ENCODE data around the gene DLL1. TPM values are rescaled to one million over a fixed set of nuclear protein-coding genes. Genes with fewer than 3 reads are reported as not detected.

Gene DLL1
- polyA plus RNA-seq, 3 donors: 0.17 TPM; not detected in 2

DNA sequence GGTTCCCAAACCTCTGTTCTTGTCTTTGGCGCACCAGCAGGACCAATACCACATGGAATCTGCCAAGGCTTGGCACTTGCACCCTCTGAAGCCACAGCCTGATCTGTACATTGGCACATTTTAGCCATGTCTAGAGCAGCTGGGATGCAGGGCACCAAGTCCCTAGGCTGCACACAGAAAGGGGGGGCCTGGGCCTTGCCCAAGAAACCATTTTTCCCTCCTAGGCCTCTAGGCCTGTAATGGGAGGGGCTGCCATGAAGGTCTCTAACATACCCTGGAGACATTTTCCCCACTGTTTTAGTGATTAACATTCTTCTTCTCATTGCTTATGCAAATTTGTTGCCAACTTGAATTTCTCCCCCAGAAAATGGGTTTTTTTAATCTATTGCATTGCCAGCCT lies 10.3 kb upstream of the DLL1 start:
- intact Hi-C loops (cut with micrococcal nuclease): no loop called here
- Mint-ChIP-seq H3K9me3 (peaks cover 9 to 24% (median 20%) of the 10 kb centered on the region in 7 donors), H3K4me1 (peaks cover 26% of the 10 kb centered on the region), H3K27ac (no peak overlapping the region), H3K27me3 (ENCODE audit: low read depth in 3 of 3) (peaks cover 42 to 65% (median 56%) of the 10 kb centered on the region in 3 donors), H3K36me3 (peaks cover 0 to 10% of the 10 kb centered on the region in 2 donors), H3K4me3 (peak overlapping the region in 1 of 2 donors; percentile 30)
- no peaks in the 10 kb centered on the region for H4K20me1 ChIP-seq (ENCODE audit: insufficient read depth, low read length)
- H3K4me3 ChIP-seq (replicated peaks in 1 of 3; ENCODE audit: low read depth in 2 of 3, low read length in 3 of 3): no peak overlapping the region
- 91% methylated on average over 1 of the region's 1 CpG for WGBS (ENCODE audit: insufficient coverage)
- H3K27me3 ChIP-seq (ENCODE audit: control insufficient read depth in 2 of 2, insufficient read depth in 2 of 2, low read length in 2 of 2): peaks cover 33 to 52% of the 10 kb centered on the region in 2 donors
- H3K36me3 ChIP-seq (replicated peaks in 1 of 2; ENCODE audit: control insufficient read depth in 1 of 2, insufficient read depth in 2 of 2, low read length in 2 of 2): no peaks in the 10 kb centered on the region
- no peak overlapping the region for H3K9ac ChIP-seq (ENCODE audit: insufficient read depth, low read length, poor library complexity, severe bottlenecking)
- no peak for DNase-seq
- H3K27ac ChIP-seq (ENCODE audit: low read depth in 1 of 2, low read length in 2 of 2): no peak overlapping the region
- no peak overlapping the region for H3K4me2 ChIP-seq (replicated peaks; ENCODE audit: extremely low read depth, low read length, poor library complexity, severe bottlenecking)
- no peak overlapping the region for H2AFZ ChIP-seq (ENCODE audit: insufficient read depth, low read depth, low read length, poor library complexity, severe bottlenecking)
- TF ChIP-seq, protein P1, sequence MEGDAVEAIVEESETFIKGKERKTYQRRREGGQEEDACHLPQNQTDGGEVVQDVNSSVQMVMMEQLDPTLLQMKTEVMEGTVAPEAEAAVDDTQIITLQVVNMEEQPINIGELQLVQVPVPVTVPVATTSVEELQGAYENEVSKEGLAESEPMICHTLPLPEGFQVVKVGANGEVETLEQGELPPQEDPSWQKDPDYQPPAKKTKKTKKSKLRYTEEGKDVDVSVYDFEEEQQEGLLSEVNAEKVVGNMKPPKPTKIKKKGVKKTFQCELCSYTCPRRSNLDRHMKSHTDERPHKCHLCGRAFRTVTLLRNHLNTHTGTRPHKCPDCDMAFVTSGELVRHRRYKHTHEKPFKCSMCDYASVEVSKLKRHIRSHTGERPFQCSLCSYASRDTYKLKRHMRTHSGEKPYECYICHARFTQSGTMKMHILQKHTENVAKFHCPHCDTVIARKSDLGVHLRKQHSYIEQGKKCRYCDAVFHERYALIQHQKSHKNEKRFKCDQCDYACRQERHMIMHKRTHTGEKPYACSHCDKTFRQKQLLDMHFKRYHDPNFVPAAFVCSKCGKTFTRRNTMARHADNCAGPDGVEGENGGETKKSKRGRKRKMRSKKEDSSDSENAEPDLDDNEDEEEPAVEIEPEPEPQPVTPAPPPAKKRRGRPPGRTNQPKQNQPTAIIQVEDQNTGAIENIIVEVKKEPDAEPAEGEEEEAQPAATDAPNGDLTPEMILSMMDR (IDR thresholded peaks at IDR 0.05): no peak
- no peaks in the 10 kb centered on the region for H3K79me2 ChIP-seq (ENCODE audit: insufficient read depth, low read length)
- H3K9me3 ChIP-seq (replicated peaks in 1 of 2; ENCODE audit: control insufficient read depth in 1 of 2, insufficient read depth in 1 of 2, low read length in 2 of 2): peaks cover 0 to 7% of the 10 kb centered on the region in 2 donors
- H3K4me1 ChIP-seq (ENCODE audit: control insufficient read depth in 1 of 2, insufficient read depth in 2 of 2, low read length in 2 of 2): peaks cover 14 to 17% of the 10 kb centered on the region in 2 donors

DNA sequence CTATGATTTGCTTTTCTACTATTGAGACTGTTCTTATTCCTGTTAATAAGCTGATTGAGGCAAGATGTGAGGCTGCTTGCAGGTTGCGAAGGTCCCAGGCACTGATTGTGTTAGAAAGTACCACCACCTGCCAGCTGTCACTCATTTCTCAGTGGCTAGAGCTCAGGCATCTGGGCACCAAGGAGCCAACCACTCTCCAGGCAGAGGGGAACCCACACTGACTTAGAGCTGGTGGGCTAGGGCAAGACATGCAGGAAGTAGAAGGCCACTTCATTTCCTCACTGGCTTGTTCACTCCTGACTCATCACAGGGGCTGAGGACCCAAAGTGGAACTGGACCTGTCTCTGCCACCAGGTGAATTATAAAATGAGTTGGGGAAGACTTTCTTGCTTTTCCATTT lies 7.8 kb upstream of the DLL1 start:
- Histone ChIP-seq H2AFZ (ENCODE audit: insufficient read depth, low read depth, low read length, poor library complexity, severe bottlenecking) (no peak overlapping the region), H3K9ac (ENCODE audit: insufficient read depth, low read length, poor library complexity, severe bottlenecking) (no peak overlapping the region), H3K27me3 (ENCODE audit: control insufficient read depth in 2 of 2, insufficient read depth in 2 of 2, low read length in 2 of 2) (peaks cover 51 to 70% of the 10 kb centered on the region in 2 donors), H3K4me3 (replicated peaks in 1 of 3; ENCODE audit: low read depth in 2 of 3, low read length in 3 of 3) (no peak overlapping the region), H4K20me1 (ENCODE audit: insufficient read depth, low read length) (no peaks in the 10 kb centered on the region), H3K4me1 (ENCODE audit: control insufficient read depth in 1 of 2, insufficient read depth in 2 of 2, low read length in 2 of 2) (peaks cover 22 to 25% of the 10 kb centered on the region in 2 donors), H3K27ac (ENCODE audit: low read depth in 1 of 2, low read length in 2 of 2) (no peak overlapping the region), H3K9me3 (replicated peaks in 1 of 2; ENCODE audit: control insufficient read depth in 1 of 2, insufficient read depth in 1 of 2, low read length in 2 of 2) (peaks cover 7 to 21% of the 10 kb centered on the region in 2 donors), H3K79me2 (ENCODE audit: insufficient read depth, low read length) (no peaks in the 10 kb centered on the region), H3K36me3 (replicated peaks in 1 of 2; ENCODE audit: control insufficient read depth in 1 of 2, insufficient read depth in 2 of 2, low read length in 2 of 2) (no peaks in the 10 kb centered on the region), H3K4me2 (replicated peaks; ENCODE audit: extremely low read depth, low read length, poor library complexity, severe bottlenecking) (no peak overlapping the region)
- no CpG with 5 or more reads among the region's 1 CpG for WGBS (ENCODE audit: insufficient coverage)
- Mint-ChIP-seq H3K27me3 (ENCODE audit: low read depth in 3 of 3) (peaks cover 64 to 78% (median 71%) of the 10 kb centered on the region in 3 donors), H3K36me3 (peaks cover 0 to 14% of the 10 kb centered on the region in 2 donors), H3K4me1 (peaks cover 36% of the 10 kb centered on the region), H3K4me3 (peak overlapping the region in 1 of 2 donors; percentile 80), H3K9me3 (peaks cover 9 to 32% (median 27%) of the 10 kb centered on the region in 7 donors), H3K27ac (no peak overlapping the region)
- DNase-seq: peak in 1 of 3 donors; percentile 56
- intact Hi-C loops (cut with micrococcal nuclease): no loop called here
- TF ChIP-seq, protein P1 (IDR thresholded peaks at IDR 0.05): no peak
